IMR-90 (cell line): ENCODE results near the gene CMPK2.

Experiments
- BHLHE40 ChIP-seq: fragments of 150-350 bp; IDR thresholded peaks from 2 replicates; pipeline ENCODE4 v1.6.1; 2016; ENCODE audit warnings: mild to moderate bottlenecking, low read depth, low read length
- CEBPB ChIP-seq: IDR thresholded peaks from 2 replicates; pipeline ENCODE4 v1.6.1; 2012; ENCODE audit warnings: low read depth, low read length, improper control_type of control experiment
- CTCF ChIP-seq: conservative IDR thresholded peaks from 2 replicates; pipeline ENCODE4 v1.5.1; 2012; ENCODE audit warnings: mild to moderate bottlenecking, low read depth, low read length, improper control_type of control experiment
- ELK1 ChIP-seq: fragments of 150-350 bp; IDR thresholded peaks from 2 replicates; pipeline ENCODE4 v1.6.1; 2016; ENCODE audit warnings: low read depth, mild to moderate bottlenecking, low read length, moderate library complexity, borderline replicate concordance
- MAFK ChIP-seq: IDR thresholded peaks from 2 replicates; pipeline ENCODE4 v1.6.1; 2012; ENCODE audit warnings: low read depth, low read length, improper control_type of control experiment
- MAZ ChIP-seq: IDR thresholded peaks from 2 replicates; pipeline ENCODE4 v1.6.1; 2012; ENCODE audit warnings: low read depth, mild to moderate bottlenecking, low read length, improper control_type of control experiment, moderate library complexity, borderline replicate concordance
- MXI1 ChIP-seq: IDR thresholded peaks from 2 replicates; pipeline ENCODE4 v1.6.1; 2012; ENCODE audit warnings: low read depth, mild to moderate bottlenecking, low read length, moderate library complexity, borderline replicate concordance
- POLR2A ChIP-seq: IDR thresholded peaks from 2 replicates; pipeline ENCODE4 v1.6.1; 2012; ENCODE audit warnings: mild to moderate bottlenecking, low read depth, low read length
- RAD21 ChIP-seq: IDR thresholded peaks from 2 replicates; pipeline ENCODE4 v1.6.1; 2012; ENCODE audit warnings: low read length, improper control_type of control experiment
- SMC3 ChIP-seq: fragments of 150-350 bp; IDR thresholded peaks from 2 replicates; pipeline ENCODE4 v1.6.1; 2016; ENCODE audit warnings: low read depth, mild to moderate bottlenecking, antibody characterized with exemption, low read length, moderate library complexity
- USF2 ChIP-seq: fragments of 150-350 bp; IDR thresholded peaks from 2 replicates; pipeline ENCODE4 v1.6.1; 2017; ENCODE audit warnings: mild to moderate bottlenecking, antibody characterized with exemption, low read length, low read depth

DNA sequence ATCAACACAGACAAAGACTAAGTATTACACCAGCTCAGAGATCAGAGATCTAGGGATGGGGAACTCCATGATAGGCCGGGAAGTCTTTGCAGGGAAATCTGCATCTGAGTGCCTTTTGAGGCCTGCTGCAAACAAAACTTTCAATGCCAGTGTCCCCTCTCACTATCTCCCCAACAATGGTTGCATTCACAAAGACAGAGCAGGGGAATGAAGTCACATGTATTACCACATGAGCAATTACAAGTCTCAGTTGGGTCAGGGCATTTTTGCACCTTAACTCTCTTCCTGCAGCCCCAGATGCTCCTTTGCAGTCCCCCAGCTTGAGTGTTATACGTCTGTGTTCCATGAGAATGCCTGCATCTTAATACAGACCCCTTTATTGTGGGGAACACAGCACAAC, 49.7 kb upstream of the CMPK2 start:
- TF ChIP-seq ELK1 (no peak), CTCF (no peak), MXI1 (no peak), MAFK (no peak), POLR2A (no peak), SMC3 (no peak), BHLHE40 (no peak), CEBPB (no peak), USF2 (no peak), RAD21 (no peak), MAZ (no peak)
